Activated T-helper 9 cell treated with anti-CD3 and anti-CD28 coated beads, Interleukin-2, amount 50 U/mL, for 16 hours (primary cell): Measurements from ENCODE around the gene MOGAT3.

Experiments used
- DNase-seq: peaks from one replicate; pipeline ENCODE4 v3.0.0-alpha.2; 2020; ENCODE audit warnings: low read depth

MOGAT3 gene

DNA sequence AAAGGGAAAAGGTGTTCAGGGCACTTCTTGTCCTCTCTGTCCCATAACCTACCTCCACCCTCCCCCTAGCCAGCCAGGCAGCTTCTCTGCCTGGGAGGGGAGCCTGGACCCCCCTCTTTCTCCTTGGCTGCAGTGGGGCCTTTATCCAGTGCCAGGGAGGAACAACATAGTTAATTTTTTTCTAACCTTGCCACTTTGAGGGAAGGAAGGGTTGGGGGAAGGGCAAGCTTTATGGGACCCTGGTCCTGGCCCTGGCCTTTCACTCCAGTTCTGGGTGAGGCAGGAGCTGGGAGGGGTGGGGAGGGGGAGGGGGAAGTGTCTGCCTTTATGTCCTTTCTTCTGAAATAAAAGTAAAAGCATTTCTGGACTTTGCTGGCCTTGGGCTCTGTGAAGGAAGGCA is 39.9 kb downstream of the MOGAT3 start:
- DNase-seq: no peak

GRCh38 chr7:101159696-101160674 is 40.9 kb downstream of the MOGAT3 start:
- no peak for DNase-seq

DNA sequence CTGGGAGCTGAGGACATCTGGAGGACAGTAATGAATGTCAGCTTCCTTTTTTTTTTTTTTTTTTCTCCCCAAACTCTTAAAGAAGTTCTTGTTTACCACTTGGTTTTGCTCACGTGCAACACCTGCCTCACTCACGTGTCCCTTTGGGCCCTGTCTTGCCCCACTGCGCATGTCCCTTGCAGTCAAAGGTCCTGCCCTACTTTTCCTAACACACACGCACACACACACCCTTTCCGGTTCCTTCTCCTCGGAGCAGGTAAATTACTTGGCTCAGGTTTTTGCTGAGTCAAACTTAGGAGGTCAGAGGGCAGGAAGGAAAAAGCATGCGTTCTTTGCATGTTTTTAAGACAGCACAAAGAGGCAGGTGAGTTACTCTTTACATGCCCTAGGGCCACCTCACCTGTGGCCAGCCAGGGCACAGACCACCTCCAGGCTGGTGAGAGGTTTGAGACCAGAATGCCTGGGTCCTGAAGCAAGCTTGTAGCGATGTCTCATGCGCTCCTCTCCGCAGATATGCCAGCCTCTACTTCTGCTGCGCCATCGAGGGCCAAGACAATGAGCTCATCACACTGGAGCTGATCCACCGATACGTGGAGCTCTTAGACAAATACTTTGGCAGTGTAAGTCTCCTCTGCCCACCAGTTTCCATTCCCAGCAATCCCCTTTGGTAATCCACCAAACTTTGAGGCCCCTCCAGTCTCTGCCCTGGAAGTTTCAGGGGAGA is 43.8 kb downstream of the MOGAT3 start:
- no peak for DNase-seq

DNA sequence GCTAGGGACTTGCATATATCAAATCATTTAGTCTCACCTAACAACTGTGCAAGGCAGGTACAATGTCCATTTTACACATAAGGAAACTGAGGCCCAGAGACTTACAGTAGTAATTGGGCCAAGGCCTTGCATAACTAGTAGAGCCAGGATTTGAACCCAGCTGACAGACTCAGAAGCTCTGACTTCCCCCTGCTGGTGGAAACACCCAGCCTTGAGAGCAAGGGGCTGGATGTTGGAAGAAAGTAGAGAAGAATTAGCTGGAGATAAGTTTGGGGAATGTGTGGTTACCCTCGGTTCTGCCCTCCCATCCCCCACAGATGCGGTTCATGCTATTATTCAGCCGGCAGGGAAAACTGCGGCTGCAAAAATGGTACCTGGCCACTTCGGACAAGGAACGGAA is 44.6 kb downstream of the MOGAT3 start:
- DNase-seq: no peak

DNA sequence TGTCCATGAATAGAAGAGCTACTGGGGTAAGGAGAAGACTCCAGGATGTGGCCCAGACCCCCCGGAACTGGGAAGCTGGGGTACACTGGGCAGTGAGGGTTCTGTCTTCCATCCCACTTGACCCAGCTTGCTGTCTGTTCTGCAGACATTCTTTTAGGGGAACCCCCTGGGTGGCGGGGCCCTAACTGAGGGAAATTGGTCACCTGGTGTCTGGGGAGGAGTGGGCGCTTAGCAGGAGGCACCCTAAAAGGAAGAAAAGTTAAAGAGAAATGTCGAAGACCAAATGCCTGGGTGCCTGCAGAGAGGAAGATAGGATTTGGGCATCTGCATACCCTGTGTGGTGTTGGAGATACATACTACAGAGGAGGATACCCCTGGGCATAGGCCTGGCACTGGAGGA is 45.5 kb downstream of the MOGAT3 start:
- DNase-seq: no peak

DNA sequence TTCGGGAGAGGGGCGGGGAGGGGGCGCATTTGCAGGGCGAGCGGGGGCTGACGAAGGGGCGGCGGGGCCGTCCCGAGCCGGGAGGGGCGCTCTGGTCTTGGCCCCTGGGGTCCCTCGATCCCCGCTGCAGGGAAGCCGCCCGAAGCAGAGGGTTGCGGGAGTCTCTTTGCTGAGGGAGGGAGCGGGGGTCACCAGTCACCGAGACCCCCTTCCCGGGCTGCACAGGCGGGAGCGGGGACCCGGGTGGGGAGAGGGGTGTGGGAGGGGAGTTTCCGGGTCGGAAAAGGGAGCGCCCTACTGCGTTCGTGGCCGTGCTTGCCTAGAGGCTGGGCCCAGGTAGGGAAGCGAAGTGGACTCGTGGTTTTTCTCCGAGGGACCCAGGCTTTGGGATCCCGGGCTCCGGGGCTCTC is 46.1 kb downstream of the MOGAT3 start:
- DNase-seq: no peak

DNA sequence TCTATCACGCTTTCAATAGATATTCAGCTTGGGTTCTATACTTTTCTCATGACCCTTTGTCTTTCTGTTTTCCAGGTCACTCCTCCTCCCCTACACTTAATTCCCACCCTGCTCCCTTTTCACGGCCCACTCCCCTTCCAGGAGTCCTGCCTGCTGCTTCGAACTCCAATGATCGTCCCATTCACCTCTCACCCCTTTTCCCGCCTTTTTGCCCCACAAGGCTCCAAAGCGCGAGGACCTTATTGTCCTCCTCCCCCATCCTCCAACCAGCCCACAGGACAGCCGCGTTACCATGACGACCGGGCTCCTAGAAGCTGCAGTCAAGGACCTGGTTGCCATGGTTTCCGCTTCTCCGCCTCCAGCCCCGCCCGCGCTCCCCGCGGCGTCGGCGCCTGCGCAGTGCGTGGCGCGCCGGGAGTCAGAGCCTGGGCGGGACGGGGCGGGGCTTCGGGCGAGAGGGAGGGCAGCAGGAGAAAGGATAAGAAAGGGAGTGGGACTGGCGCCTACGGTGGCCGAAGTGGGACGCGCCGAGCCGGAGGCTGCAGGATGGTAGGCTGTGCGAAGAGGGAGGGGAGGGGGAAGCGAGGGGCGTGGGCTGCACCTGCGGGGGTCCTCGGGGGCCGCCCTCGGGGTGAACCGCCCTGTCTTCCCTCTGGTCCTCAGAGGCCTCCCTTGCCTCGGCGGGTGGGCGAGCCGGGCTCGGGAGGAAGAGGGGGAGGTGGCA is 46.7 kb downstream of the MOGAT3 start, which contains the start of gene AP1S1:
TSS of gene AP1S1 (plus strand) at position 508 of the 724 bp plus-strand sequence. CDS start at position 547, 39 bp downstream.
- peak; percentile 88 for DNase-seq

DNA sequence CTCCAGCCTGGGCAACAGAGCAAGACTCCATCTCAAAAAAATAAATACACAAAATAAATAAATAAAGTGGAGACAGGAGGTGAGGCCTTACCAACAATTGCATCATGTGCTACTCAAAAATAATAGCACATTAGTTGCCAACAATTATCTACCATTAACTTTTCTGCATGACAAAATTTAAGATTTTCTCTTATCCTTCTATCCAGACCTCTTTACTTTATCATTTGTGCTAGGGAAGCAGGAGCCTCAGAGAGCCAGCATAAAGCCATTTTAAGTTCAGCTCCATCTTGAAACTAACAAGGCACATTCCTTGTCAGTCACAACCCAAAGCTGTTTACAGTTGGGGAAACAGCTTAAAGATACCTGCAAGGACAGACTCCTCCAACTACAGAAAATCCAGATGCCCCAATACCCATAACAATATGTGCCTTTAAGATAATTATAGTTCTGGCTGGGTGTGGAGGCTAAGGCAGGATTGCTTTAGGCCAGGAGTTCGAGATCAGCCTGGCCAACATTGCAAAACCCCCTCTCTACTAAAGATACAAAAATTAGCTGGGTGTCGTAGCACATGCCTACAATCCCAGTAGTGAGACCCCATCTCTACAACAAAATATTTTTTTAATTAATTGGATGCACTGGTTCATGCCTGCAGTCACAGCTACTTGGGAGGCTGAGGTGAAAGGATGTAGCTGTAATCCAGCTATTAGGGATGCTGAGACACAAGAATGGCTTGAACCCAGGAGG is 48.8 kb downstream of the MOGAT3 start:
- DNase-seq: no peak
